H1 (cell line): ENCODE results near the gene CREB3L1. TPM values are rescaled to one million over a fixed set of nuclear protein-coding genes. Genes with fewer than 3 reads are reported as not detected.

ENCODE experiments used
- CHD7 ChIP-seq: fragments of 300-600 bp; sonication (generic); IDR thresholded peaks from 2 replicates; pipeline ENCODE4 v1.7.1; 2012; ENCODE audit warnings: low read length, moderate library complexity, mild to moderate bottlenecking, inconsistent platforms; ENCODE audit not compliant: insufficient replicate concordance
- polyA plus RNA-seq, 7 experiments: library from polyadenylated mRNA; depleted of rRNA in 3 of 7; stranded (reverse) in 5 of 7; unstranded in 2 of 7; fragments of >200 nt in 5 of 7; fragments of 200-250 nt in 2 of 7; gene quantifications; 1 replicate in 5 of 7; 2 replicates in 1 of 7; 4 replicates in 1 of 7; pipeline versions ENCODE4 v1.2.1 to v1.2.3, GENCODE V29; 2011 to 2013; ENCODE audit warnings: missing spikeins in 2 of 7, mixed read lengths in 2 of 7
- total RNA-seq: library from RNA; stranded (reverse); fragmentation: NEBNext Ultra II Directional; extraction: Animal tissue kit (Norgen Biotek cat#: 25700); gene quantifications from 2 replicates; pipeline ENCODE4 v1.2.1, GENCODE V29; 2021

Gene CREB3L1
- total and polyA plus RNA-seq, 2 of the 8 experiments (the other 6 are each of a cell fraction or from before 2014, with no cell fraction given) = 4.1 to 12.7 TPM

- TF ChIP-seq CHD7 = no peak
- TF ChIP-seq, all 59 proteins: peak for 0
Observed at GRCh38 chr11:46326813-46327416, 49.5 kb downstream of the CREB3L1 start (continued).
